ENCODE data around the gene C2CD2L. TPM values are rescaled to one million over a fixed set of nuclear protein-coding genes. Genes with fewer than 3 reads are reported as not detected.
A peak's percentile ranks its signal among the peaks of the same experiment; 100 is the strongest.

C2CD2L gene
- total RNA-seq, 4 donors from 2014 or later: 10.0 to 30.7 (median 18.7) TPM

DNA sequence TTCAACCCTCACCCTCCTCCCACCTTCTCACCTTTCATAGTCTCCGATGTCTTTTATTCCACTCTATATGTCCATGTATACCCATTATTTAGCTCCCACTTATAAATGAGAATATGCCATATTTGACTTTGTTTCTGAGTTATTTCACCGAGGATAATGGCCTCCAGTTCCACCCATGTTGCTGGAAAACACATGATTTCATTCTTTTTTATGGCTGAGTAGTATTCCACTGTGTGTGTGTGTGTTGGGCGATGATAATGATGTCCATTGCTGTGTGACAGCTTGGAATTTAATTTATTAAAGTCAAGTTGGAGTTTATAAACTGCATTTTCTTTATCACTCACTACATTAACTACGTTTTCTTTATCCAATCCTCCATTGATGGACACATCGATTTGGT lies 11.1 kb downstream of the C2CD2L start:
- peaks cover 16 to 20% of the 10 kb centered on the region in 2 donors for H3K4me1 ChIP-seq
- no peak for TF ChIP-seq CTCF (IDR thresholded peaks at IDR 0.05 in 4 of 5, conservative IDR thresholded peaks at IDR 0.05 in 1 of 5)
- TF ChIP-seq POLR2A (IDR thresholded peaks at IDR 0.05): no peak

DNA sequence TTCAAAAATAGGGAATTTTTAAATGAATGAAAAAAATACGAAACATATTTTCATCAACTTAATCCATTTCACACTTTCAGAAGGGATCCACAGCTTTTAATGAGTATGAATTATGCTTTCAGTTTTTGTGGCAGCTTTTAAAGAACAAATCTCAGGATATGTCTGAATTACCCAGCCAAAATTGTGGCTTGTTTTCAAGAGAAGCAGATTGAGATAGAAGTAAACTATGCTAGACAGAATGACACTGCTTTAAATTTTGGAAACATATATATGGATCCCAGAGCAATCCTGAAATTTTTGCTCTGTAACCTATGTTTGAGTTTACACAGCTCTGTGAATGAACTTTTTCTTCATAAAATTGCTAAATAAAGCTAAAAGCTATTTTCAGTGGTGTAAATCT lies 11.8 kb downstream of the C2CD2L start:
- intact Hi-C loops (cut with DNase I; ENCODE audit: low total_unique reads): no loop called here
- Histone ChIP-seq H3K27ac (no peak overlapping the region), H3K9me3 (no peaks in the 10 kb centered on the region), H3K4me1 (peaks cover 16 to 20% of the 10 kb centered on the region in 2 donors), H3K4me3 (no peak overlapping the region), H3K27me3 (no peaks in the 10 kb centered on the region), H3K36me3 (peaks cover 0 to 30% of the 10 kb centered on the region in 2 donors)
- in situ Hi-C loops (cut with MboI; ENCODE audit: low sequenced_read_pairs in 4 of 4): no loop called here
- ATAC-seq (no peak), DNase-seq (no peak)
- TF ChIP-seq CTCF (IDR thresholded peaks at IDR 0.05 in 4 of 5, conservative IDR thresholded peaks at IDR 0.05 in 1 of 5) (no peak), POLR2A (IDR thresholded peaks at IDR 0.05) (no peak)

More for the DNA sequence above, 11.1 kb downstream of the C2CD2L start:
- Histone ChIP-seq H3K36me3 (peaks cover 0 to 33% of the 10 kb centered on the region in 2 donors), H3K4me3 (no peak overlapping the region), H3K27ac (no peak overlapping the region), H3K9me3 (no peaks in the 10 kb centered on the region), H3K27me3 (no peaks in the 10 kb centered on the region)
- in situ Hi-C loops (cut with MboI; ENCODE audit: low sequenced_read_pairs in 4 of 4): no loop called here
- no peak for ATAC-seq
- DNase-seq: no peak
- intact Hi-C loops (cut with DNase I; ENCODE audit: low total_unique reads): no loop called here

GRCh38 chr11:119120639-119121007 lies 13.5 kb downstream of the C2CD2L start:
- Histone ChIP-seq H3K27me3 (no peaks in the 10 kb centered on the region), H3K4me3 (peak overlapping the region; percentile 65 to 88 (median 76)), H3K27ac (peak overlapping the region; percentile 84 to 90 (median 86)), H3K4me1 (peaks cover 16 to 20% of the 10 kb centered on the region in 2 donors), H3K36me3 (peaks cover 0 to 31% of the 10 kb centered on the region in 2 donors), H3K9me3 (no peaks in the 10 kb centered on the region)
- no peak for DNase-seq
- TF ChIP-seq CTCF (IDR thresholded peaks at IDR 0.05 in 4 of 5, conservative IDR thresholded peaks at IDR 0.05 in 1 of 5): no peak
- no peak for TF ChIP-seq POLR2A (IDR thresholded peaks at IDR 0.05)
- in situ Hi-C loops (cut with MboI; ENCODE audit: low sequenced_read_pairs in 4 of 4) (no loop called here), intact Hi-C loops (cut with DNase I; ENCODE audit: low total_unique reads) (loop anchor here (1.0 to 5.0 kb wide), 6 partner anchors 13 to 179 kb away; partner anchors contain the start of genes C2CD2L, HMBS, HYOU1 and NLRX1)
- no peak for ATAC-seq

- in situ Hi-C loops (cut with MboI; ENCODE audit: low sequenced_read_pairs in 4 of 4): no loop called here
- Histone ChIP-seq H3K4me3 (peak within 1 kb of the TSS; percentile 67 to 97 (median 87)), H3K27me3 (no peaks in the 10 kb centered on the region), H3K4me1 (peaks cover 16 to 20% of the 10 kb centered on the region in 2 donors), H3K27ac (peak within 1 kb of the TSS; percentile 85 to 90 (median 88)), H3K9me3 (no peaks in the 10 kb centered on the region), H3K36me3 (peaks cover 0 to 28% of the 10 kb centered on the region in 2 donors)
- peak; percentile 100 for DNase-seq
- intact Hi-C loops (cut with DNase I; ENCODE audit: low total_unique reads): loop anchor here (1.0 to 5.0 kb wide), 5 partner anchors 14 to 76 kb away; partner anchors contain the start of genes C2CD2L, HMBS, HYOU1 and NLRX1
- peak; percentile 99 to 100 for ATAC-seq
- TF ChIP-seq POLR2A (IDR thresholded peaks at IDR 0.05): peak; percentile 63 to 76
- no peak for TF ChIP-seq CTCF (IDR thresholded peaks at IDR 0.05 in 4 of 5, conservative IDR thresholded peaks at IDR 0.05 in 1 of 5)
Observed at GRCh38 chr11:119121008-119121810, 14.1 kb downstream of the C2CD2L start, which contains the start of gene HINFP. Gene HINFP, plus strand, starts transcription at chr11:119121580. Its CDS starts 5,365 bp downstream, at chr11:119126945.
